Loucy (cell line): ENCODE measurements around the gene SRBD1.

ENCODE experiments used
- EZH2phosphoT487 ChIP-seq: fragments of 200-600 bp; IDR thresholded peaks from 2 replicates; pipeline ENCODE4 v1.6.1; 2018; ENCODE audit warnings: antibody characterized with exemption, mild to moderate bottlenecking, moderate library complexity, borderline replicate concordance
- TF ChIP-seq, protein P1 (sequence below): fragments of 200-600 bp; sonication (generic); conservative IDR thresholded peaks from 2 replicates; pipeline ENCODE4 v1.5.1; 2014; ENCODE audit warnings: mild to moderate bottlenecking, antibody characterized with exemption, low read length

DNA sequence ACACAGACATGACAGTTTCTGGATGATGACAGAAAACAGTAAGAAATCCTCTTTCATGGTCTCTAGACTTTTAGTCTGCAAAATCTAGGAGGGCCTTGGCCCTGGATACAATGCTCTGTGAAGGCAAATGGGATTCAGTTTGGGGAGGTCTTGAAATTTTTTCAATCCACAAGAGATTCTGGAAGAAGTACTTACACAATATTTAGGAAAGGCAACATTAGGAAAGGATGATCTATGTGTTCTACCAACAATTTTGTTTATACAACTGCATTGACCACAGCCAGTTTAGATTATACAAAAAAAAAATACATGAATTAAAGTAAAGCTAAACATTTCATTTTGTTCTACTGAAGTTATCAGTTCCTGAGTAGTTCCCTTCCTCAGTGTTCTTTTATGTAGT, 208.0 kb downstream of the SRBD1 start:
- TF ChIP-seq, protein P1, sequence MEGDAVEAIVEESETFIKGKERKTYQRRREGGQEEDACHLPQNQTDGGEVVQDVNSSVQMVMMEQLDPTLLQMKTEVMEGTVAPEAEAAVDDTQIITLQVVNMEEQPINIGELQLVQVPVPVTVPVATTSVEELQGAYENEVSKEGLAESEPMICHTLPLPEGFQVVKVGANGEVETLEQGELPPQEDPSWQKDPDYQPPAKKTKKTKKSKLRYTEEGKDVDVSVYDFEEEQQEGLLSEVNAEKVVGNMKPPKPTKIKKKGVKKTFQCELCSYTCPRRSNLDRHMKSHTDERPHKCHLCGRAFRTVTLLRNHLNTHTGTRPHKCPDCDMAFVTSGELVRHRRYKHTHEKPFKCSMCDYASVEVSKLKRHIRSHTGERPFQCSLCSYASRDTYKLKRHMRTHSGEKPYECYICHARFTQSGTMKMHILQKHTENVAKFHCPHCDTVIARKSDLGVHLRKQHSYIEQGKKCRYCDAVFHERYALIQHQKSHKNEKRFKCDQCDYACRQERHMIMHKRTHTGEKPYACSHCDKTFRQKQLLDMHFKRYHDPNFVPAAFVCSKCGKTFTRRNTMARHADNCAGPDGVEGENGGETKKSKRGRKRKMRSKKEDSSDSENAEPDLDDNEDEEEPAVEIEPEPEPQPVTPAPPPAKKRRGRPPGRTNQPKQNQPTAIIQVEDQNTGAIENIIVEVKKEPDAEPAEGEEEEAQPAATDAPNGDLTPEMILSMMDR, result no peak
- no peak for TF ChIP-seq EZH2phosphoT487
